IMR-90 (cell line): ENCODE data around the gene CLNK.

Experiments used
- BHLHE40 ChIP-seq: fragments of 150-350 bp; IDR thresholded peaks from 2 replicates; pipeline ENCODE4 v1.6.1; 2016; ENCODE audit warnings: mild to moderate bottlenecking, low read depth, low read length
- CEBPB ChIP-seq: IDR thresholded peaks from 2 replicates; pipeline ENCODE4 v1.6.1; 2012; ENCODE audit warnings: low read depth, low read length, improper control_type of control experiment
- CHD1 ChIP-seq: IDR thresholded peaks from 2 replicates; pipeline ENCODE4 v1.6.1; 2012; ENCODE audit warnings: low read depth, low read length, improper control_type of control experiment
- CTCF ChIP-seq: conservative IDR thresholded peaks from 2 replicates; pipeline ENCODE4 v1.5.1; 2012; ENCODE audit warnings: mild to moderate bottlenecking, low read depth, low read length, improper control_type of control experiment
- ELK1 ChIP-seq: fragments of 150-350 bp; IDR thresholded peaks from 2 replicates; pipeline ENCODE4 v1.6.1; 2016; ENCODE audit warnings: low read depth, mild to moderate bottlenecking, low read length, moderate library complexity, borderline replicate concordance
- MAZ ChIP-seq: IDR thresholded peaks from 2 replicates; pipeline ENCODE4 v1.6.1; 2012; ENCODE audit warnings: low read depth, mild to moderate bottlenecking, low read length, improper control_type of control experiment, moderate library complexity, borderline replicate concordance
- MXI1 ChIP-seq: IDR thresholded peaks from 2 replicates; pipeline ENCODE4 v1.6.1; 2012; ENCODE audit warnings: low read depth, mild to moderate bottlenecking, low read length, moderate library complexity, borderline replicate concordance
- POLR2A ChIP-seq: IDR thresholded peaks from 2 replicates; pipeline ENCODE4 v1.6.1; 2012; ENCODE audit warnings: mild to moderate bottlenecking, low read depth, low read length
- RAD21 ChIP-seq: IDR thresholded peaks from 2 replicates; pipeline ENCODE4 v1.6.1; 2012; ENCODE audit warnings: low read length, improper control_type of control experiment
- RCOR1 ChIP-seq: IDR thresholded peaks from 2 replicates; pipeline ENCODE4 v1.6.1; 2012; ENCODE audit warnings: mild to moderate bottlenecking, low read length, improper control_type of control experiment; ENCODE audit not compliant: insufficient replicate concordance
- RFX5 ChIP-seq: IDR thresholded peaks from 2 replicates; pipeline ENCODE4 v1.8.0; 2012; ENCODE audit warnings: low read depth, mild to moderate bottlenecking, low read length, moderate library complexity
- SMC3 ChIP-seq: fragments of 150-350 bp; IDR thresholded peaks from 2 replicates; pipeline ENCODE4 v1.6.1; 2016; ENCODE audit warnings: low read depth, mild to moderate bottlenecking, antibody characterized with exemption, low read length, moderate library complexity

- TF ChIP-seq CTCF (no peak), RFX5 (no peak), CEBPB (no peak), POLR2A (no peak), ELK1 (no peak), RAD21 (no peak), CHD1 (no peak), MXI1 (no peak), MAZ (no peak), BHLHE40 (no peak), SMC3 (no peak), RCOR1 (no peak)
Observed at GRCh38 chr4:10457255-10457801, 227.2 kb downstream of the CLNK start, which contains the start of gene ZNF518B.
